Urothelium cell line (cell line): Measurements from ENCODE around the gene NME3.
A peak's percentile ranks its signal among the peaks of the same experiment; 100 is the strongest.
"Not testable (repeated sequence)": the region's sequence is repeated elsewhere in the genome, so short reads cannot be mapped to it uniquely, and the experiment has no call there.

Experiments used
- DNase-seq: peaks from one replicate; pipeline ENCODE4 v3.0.0; 2011; ENCODE audit warnings: low spot score, mixed read lengths
- FAIRE-seq: peaks from 2 replicates; lab custom pipeline; 2011; peaks lifted over from hg19 to GRCh38; lab: Jason Lieb, UNC

NME3 gene

GRCh38 chr16:1754204-1754603, 17.1 kb downstream of the NME3 start:
- DNase-seq (no peak), FAIRE-seq (no peak)

- FAIRE-seq (no peak), DNase-seq (no peak)
Observed at GRCh38 chr16:1752853-1753252, 18.5 kb downstream of the NME3 start.

- DNase-seq (no peak), FAIRE-seq (no peak)
Observed at GRCh38 chr16:1751946-1752345, 19.4 kb downstream of the NME3 start.

GRCh38 chr16:1749152-1750117, 21.9 kb downstream of the NME3 start:
- FAIRE-seq (no peak), DNase-seq (no peak)

GRCh38 chr16:1747934-1748333, 23.4 kb downstream of the NME3 start:
- DNase-seq (no peak), FAIRE-seq (no peak)

- DNase-seq (no peak), FAIRE-seq (no peak)
Observed at GRCh38 chr16:1746693-1747195, 24.6 kb downstream of the NME3 start.

- DNase-seq (peak; percentile 95), FAIRE-seq (peak; percentile 40)
Observed at GRCh38 chr16:1745900-1746692, 25.2 kb downstream of the NME3 start.

GRCh38 chr16:1745181-1745899, 26.0 kb downstream of the NME3 start:
- peak; percentile 62 for DNase-seq
- no peak for FAIRE-seq

GRCh38 chr16:1744338-1744840, 27.0 kb downstream of the NME3 start:
- no peak for FAIRE-seq

GRCh38 chr16:1743376-1744337, 27.7 kb downstream of the NME3 start:
- FAIRE-seq (peak; percentile 67), DNase-seq (no peak)

More at GRCh38 chr16:1744338-1744840, 27.0 kb downstream of the NME3 start:
- DNase-seq, result no peak

- FAIRE-seq (no peak), DNase-seq (no peak)
Observed at GRCh38 chr16:1741553-1742165, 29.7 kb downstream of the NME3 start.

- FAIRE-seq (no peak), DNase-seq (no peak)
Observed at GRCh38 chr16:1740781-1741490, 30.4 kb downstream of the NME3 start.

GRCh38 chr16:1740234-1740633, 31.1 kb downstream of the NME3 start:
- DNase-seq, result no peak
- peak; percentile 74 for FAIRE-seq

- FAIRE-seq, result no peak
- DNase-seq, result no peak
Observed at GRCh38 chr16:1734816-1735215, 36.5 kb downstream of the NME3 start.

- no peak for FAIRE-seq
- no peak for DNase-seq
Observed at GRCh38 chr16:1734123-1734522, 37.2 kb downstream of the NME3 start.

- not testable (repeated sequence) for DNase-seq, FAIRE-seq
Observed at GRCh38 chr16:1732551-1732987, 38.8 kb downstream of the NME3 start.

- DNase-seq (no peak), FAIRE-seq (no peak)
Observed at GRCh38 chr16:1732071-1732470, 39.3 kb downstream of the NME3 start.

GRCh38 chr16:1731603-1732002, 39.7 kb downstream of the NME3 start:
- FAIRE-seq, result no peak
- no peak for DNase-seq
